ENCODE measurements around the gene RABGAP1L.
"Not testable (repeated sequence)": the region's sequence is repeated elsewhere in the genome, so short reads cannot be mapped to it uniquely, and the experiment has no call there.

RABGAP1L gene

GRCh38 chr1:174358786-174359453, 199.6 kb downstream of the RABGAP1L start:
- DNase-seq (ENCODE audit: low read depth in 2 of 2, low spot score in 1 of 2), result no peak

DNA sequence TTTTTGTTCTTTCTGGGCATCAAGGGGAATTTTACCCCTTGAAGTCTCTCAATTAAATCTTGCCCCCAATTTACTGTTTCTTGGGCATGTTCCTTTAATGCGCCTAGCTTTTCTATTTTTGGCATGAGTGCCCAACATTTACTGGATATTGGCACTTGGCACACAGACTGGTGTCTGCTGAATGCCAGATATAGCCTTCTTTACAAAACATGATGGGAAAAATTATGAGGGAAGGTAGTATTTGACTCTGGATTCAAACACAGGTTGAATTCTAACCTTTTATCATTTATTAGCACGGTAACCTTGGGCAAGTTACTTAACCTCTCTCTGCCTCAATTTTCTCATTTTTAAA, 200.1 kb downstream of the RABGAP1L start:
- DNase-seq (ENCODE audit: low read depth in 2 of 2, low spot score in 1 of 2), result no peak

GRCh38 chr1:174364996-174365736, 205.8 kb downstream of the RABGAP1L start:
- no peak for DNase-seq (ENCODE audit: low read depth in 2 of 2, low spot score in 1 of 2)

DNA sequence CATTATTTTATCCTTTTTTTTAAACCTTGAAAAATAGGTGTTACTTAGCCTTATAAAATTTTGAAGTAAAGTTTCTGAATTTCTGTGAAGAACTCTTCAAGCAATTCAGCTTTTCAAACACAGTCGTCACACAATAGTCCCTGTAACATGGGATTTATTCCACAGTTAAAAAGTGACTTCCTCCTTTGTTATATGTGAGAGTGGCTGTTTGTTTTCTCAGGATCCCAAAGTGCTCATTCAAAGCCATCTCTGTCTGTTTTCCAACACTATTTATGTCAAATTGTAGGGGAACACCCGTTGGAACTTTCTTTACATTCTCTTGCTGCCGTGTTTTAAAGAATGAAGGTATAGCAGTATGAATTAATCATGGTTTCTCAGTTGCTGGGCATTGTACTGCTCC, 207.6 kb downstream of the RABGAP1L start:
- DNase-seq (ENCODE audit: low read depth in 2 of 2, low spot score in 1 of 2), result no peak

- no peak for DNase-seq (ENCODE audit: low read depth in 2 of 2, low spot score in 1 of 2)
These were observed 208.6 kb downstream of the RABGAP1L start for GRCh38 chr1:174367892-174368291.

- no peak for DNase-seq (ENCODE audit: low read depth in 2 of 2, low spot score in 1 of 2)
These were observed 216.7 kb downstream of the RABGAP1L start for GRCh38 chr1:174376030-174376429.

- DNase-seq (ENCODE audit: low read depth in 2 of 2, low spot score in 1 of 2), result no peak
These were observed 232.4 kb downstream of the RABGAP1L start for GRCh38 chr1:174391716-174392115.

- DNase-seq (ENCODE audit: low read depth in 2 of 2, low spot score in 1 of 2), result no peak
These were observed 234.6 kb downstream of the RABGAP1L start for GRCh38 chr1:174393885-174394284.

GRCh38 chr1:174397261-174397660, 237.9 kb downstream of the RABGAP1L start:
- DNase-seq (ENCODE audit: low read depth in 2 of 2, low spot score in 1 of 2), result no peak

DNA sequence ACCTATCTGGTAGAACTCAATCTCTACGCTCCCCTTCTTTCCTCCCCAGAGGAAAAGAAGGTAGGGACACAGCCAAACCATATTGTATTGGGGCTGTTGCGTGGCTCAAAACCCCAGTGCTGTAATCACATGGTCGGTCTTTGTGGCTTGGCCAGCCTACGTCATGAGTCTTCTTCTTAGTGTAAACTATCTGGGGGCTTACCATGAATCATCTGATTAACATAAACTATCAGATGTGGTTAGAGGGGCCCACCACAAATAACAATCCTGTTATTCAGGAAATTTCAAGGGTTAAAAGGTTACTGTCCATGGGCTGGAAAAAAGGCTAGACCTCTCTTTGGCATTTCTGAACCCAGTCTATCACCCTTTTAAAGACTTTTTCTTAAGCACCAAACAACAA, 238.9 kb downstream of the RABGAP1L start:
- no peak for DNase-seq (ENCODE audit: low read depth in 2 of 2, low spot score in 1 of 2)

GRCh38 chr1:174399211-174399610, 239.9 kb downstream of the RABGAP1L start:
- no peak for DNase-seq (ENCODE audit: low read depth in 2 of 2, low spot score in 1 of 2)

DNA sequence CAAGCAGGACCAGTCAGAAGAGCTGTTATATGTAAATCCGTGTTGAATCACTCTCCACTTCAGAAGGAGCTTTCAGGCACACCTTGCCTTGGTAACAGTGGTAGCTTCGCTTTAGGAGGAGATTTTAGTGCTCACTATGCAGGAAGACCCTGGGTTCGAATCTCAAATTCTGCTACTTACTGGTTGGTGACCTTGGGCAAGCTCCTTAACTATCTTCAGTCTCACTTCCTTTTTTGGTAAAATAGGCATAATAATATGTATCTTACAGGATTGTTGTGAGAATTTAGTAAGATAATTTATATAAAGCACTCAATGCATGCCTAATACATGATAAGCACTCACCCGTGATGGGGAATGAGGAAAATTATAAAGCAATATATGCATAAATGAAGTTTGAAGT, 241.8 kb downstream of the RABGAP1L start:
- no peak for DNase-seq (ENCODE audit: low read depth in 2 of 2, low spot score in 1 of 2)

GRCh38 chr1:174405219-174405618, 245.9 kb downstream of the RABGAP1L start:
- DNase-seq (ENCODE audit: low read depth in 2 of 2, low spot score in 1 of 2), result no peak

- no peak for DNase-seq (ENCODE audit: low read depth in 2 of 2, low spot score in 1 of 2)
These were observed 247.1 kb downstream of the RABGAP1L start for GRCh38 chr1:174406421-174406820.

GRCh38 chr1:174407665-174408064, 248.3 kb downstream of the RABGAP1L start:
- DNase-seq (ENCODE audit: low read depth in 2 of 2, low spot score in 1 of 2), result no peak

DNA sequence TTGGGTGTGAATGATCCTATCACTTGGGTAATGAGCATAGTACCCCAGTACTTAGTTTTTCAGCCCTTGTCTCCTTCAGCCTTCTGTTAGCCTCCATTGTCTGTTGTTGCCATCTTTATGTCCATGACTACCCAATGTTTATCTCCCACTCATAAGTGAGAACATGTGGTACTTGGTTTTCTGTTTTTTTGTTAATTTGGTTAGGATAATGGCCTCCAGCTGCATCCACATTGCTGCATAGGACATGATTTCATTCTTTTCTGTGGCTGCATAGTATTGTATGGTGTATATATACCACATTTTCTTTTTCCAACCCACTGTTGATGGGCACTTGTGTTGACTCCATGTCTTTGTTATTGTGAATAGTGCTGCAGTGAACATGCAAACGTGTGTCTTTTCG, 248.8 kb downstream of the RABGAP1L start:
- no peak for DNase-seq (ENCODE audit: low read depth in 2 of 2, low spot score in 1 of 2)

GRCh38 chr1:174409801-174410200, 250.5 kb downstream of the RABGAP1L start:
- not testable (repeated sequence) for DNase-seq (ENCODE audit: low read depth in 2 of 2, low spot score in 1 of 2)

GRCh38 chr1:174413632-174414031, 254.3 kb downstream of the RABGAP1L start:
- DNase-seq (ENCODE audit: low read depth in 2 of 2, low spot score in 1 of 2), result no peak

DNA sequence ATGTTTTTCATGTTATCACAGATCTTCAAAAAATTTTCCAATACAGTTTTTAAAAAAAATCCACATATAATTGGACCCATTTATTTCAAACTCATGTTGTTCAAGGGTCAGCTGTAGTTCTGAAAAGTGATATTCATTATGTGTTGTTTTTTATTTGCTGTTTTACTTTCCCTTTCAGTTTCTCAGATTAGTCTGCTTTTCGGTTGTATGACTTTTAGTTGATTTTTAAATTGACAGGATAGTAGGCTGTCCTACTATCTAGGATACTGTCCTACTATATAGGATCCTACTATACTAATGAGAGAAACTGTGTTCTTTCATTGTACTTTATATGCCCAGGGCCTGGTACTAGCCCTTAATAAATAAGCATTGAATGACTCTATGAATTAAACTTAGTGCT, 254.9 kb downstream of the RABGAP1L start:
- no peak for DNase-seq (ENCODE audit: low read depth in 2 of 2, low spot score in 1 of 2)

GRCh38 chr1:174415506-174415905, 256.2 kb downstream of the RABGAP1L start:
- DNase-seq (ENCODE audit: low read depth in 2 of 2, low spot score in 1 of 2), result no peak

GRCh38 chr1:174417921-174418320, 258.6 kb downstream of the RABGAP1L start:
- no peak for DNase-seq (ENCODE audit: low read depth in 2 of 2, low spot score in 1 of 2)

- DNase-seq (ENCODE audit: low read depth in 2 of 2, low spot score in 1 of 2), result no peak
These were observed 265.8 kb downstream of the RABGAP1L start for GRCh38 chr1:174425121-174425520.

GRCh38 chr1:174426153-174426552, 266.8 kb downstream of the RABGAP1L start:
- DNase-seq (ENCODE audit: low read depth in 2 of 2, low spot score in 1 of 2), result no peak
